Measurements from ENCODE around the gene CCDC39.
"Not testable (repeated sequence)": the region's sequence is repeated elsewhere in the genome, so short reads cannot be mapped to it uniquely, and the experiment has no call there.

CCDC39 gene

GRCh38 chr3:180619723-180620122, 59.6 kb downstream of the CCDC39 start:
- DNase-seq (no peak), ATAC-seq (no peak)

GRCh38 chr3:180618563-180618962, 60.7 kb downstream of the CCDC39 start:
- ATAC-seq, DNase-seq: not testable (repeated sequence)

- no peak for DNase-seq
These were observed 62.2 kb downstream of the CCDC39 start for GRCh38 chr3:180617049-180617448.

GRCh38 chr3:180615954-180616353, 63.3 kb downstream of the CCDC39 start:
- ATAC-seq = no peak
- DNase-seq = no peak

More at GRCh38 chr3:180617049-180617448, 62.2 kb downstream of the CCDC39 start:
- no peak for ATAC-seq

- ATAC-seq (no peak), DNase-seq (no peak)
These were observed 66.9 kb downstream of the CCDC39 start for GRCh38 chr3:180612364-180612763.

- ATAC-seq (no peak), DNase-seq (no peak)
These were observed 68.3 kb downstream of the CCDC39 start for GRCh38 chr3:180611006-180611405.

- DNase-seq (peak; percentile 93), ATAC-seq (peak; percentile 99)
These were observed 77.3 kb downstream of the CCDC39 start, which contains the start of gene TTC14 for GRCh38 chr3:180601688-180602666. Gene TTC14, plus strand, starts transcription at chr3:180602163. Its CDS starts 99 bp downstream, at chr3:180602262.

- no peak for ATAC-seq
- DNase-seq = no peak
These were observed 78.8 kb downstream of the CCDC39 start for GRCh38 chr3:180600473-180600872.

- DNase-seq (no peak), ATAC-seq (no peak)
These were observed 83.7 kb downstream of the CCDC39 start for GRCh38 chr3:180595559-180595935.

- no peak for ATAC-seq
- no peak for DNase-seq
These were observed 84.4 kb downstream of the CCDC39 start for GRCh38 chr3:180594631-180595558.

GRCh38 chr3:180593631-180594030, 85.7 kb downstream of the CCDC39 start:
- not testable (repeated sequence) for ATAC-seq, DNase-seq

GRCh38 chr3:180590396-180590795, 88.9 kb downstream of the CCDC39 start:
- no peak for ATAC-seq
- DNase-seq = no peak

GRCh38 chr3:180580934-180581333, 98.4 kb downstream of the CCDC39 start:
- ATAC-seq (no peak), DNase-seq (no peak)

GRCh38 chr3:180575571-180575970, 103.7 kb downstream of the CCDC39 start:
- ATAC-seq = no peak
- no peak for DNase-seq

- ATAC-seq = no peak
- no peak for DNase-seq
These were observed 107.3 kb downstream of the CCDC39 start for GRCh38 chr3:180571831-180572598.

- ATAC-seq (no peak), DNase-seq (no peak)
These were observed 109.1 kb downstream of the CCDC39 start for GRCh38 chr3:180570238-180570637.

GRCh38 chr3:180564676-180565075, 114.6 kb downstream of the CCDC39 start:
- ATAC-seq (no peak), DNase-seq (no peak)

Measured in stimulated activated naive CD8-positive, alpha-beta T cell treated with anti-CD3 and anti-CD28 coated beads, Interleukin-15, Interleukin-2, amounts not matched to agents 100 U/mL and 50 U/mL, for 24 hours (primary cell).